OCI-LY1 (cell line): ENCODE measurements around the gene BTBD9.

Experiments
- EZH2 ChIP-seq: fragments of 200-600 bp; sonication (generic), shearing (Covaris generic); IDR thresholded peaks from 2 replicates; pipeline ENCODE4 v1.8.0; 2017; ENCODE audit warnings: borderline replicate concordance, mixed run types, mild to moderate bottlenecking, antibody characterized with exemption, low read length, moderate library complexity, mixed read lengths
- TF ChIP-seq, protein P1 (sequence below): fragments of 200-600 bp; sonication (generic), shearing (Covaris generic); IDR thresholded peaks from 2 replicates; pipeline ENCODE4 v1.5.1; 2017; ENCODE audit warnings: mild to moderate bottlenecking, antibody characterized with exemption, low read length, moderate library complexity, mixed read lengths

DNA sequence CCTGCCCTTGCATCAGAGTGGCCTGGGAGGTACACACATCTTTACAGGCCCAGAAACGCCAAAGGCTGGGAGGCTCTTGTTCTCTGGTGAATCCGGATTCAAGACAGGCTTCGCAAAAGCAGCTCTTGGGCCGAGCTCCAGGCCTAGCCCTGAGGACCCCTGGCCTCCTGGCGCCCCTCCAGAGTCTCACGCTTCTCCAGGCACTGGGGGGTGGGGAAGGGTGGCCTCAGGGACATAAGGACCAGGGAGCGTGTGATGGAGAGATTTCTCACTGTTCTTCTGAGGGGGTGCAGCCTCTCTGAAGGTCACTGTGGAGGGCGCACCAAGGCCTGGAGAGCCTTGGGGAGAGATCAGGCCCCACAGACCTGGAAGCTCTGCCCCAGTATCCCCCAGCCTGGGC is 471.0 kb downstream of the BTBD9 start:
- TF ChIP-seq EZH2, result no peak
- TF ChIP-seq, protein P1, sequence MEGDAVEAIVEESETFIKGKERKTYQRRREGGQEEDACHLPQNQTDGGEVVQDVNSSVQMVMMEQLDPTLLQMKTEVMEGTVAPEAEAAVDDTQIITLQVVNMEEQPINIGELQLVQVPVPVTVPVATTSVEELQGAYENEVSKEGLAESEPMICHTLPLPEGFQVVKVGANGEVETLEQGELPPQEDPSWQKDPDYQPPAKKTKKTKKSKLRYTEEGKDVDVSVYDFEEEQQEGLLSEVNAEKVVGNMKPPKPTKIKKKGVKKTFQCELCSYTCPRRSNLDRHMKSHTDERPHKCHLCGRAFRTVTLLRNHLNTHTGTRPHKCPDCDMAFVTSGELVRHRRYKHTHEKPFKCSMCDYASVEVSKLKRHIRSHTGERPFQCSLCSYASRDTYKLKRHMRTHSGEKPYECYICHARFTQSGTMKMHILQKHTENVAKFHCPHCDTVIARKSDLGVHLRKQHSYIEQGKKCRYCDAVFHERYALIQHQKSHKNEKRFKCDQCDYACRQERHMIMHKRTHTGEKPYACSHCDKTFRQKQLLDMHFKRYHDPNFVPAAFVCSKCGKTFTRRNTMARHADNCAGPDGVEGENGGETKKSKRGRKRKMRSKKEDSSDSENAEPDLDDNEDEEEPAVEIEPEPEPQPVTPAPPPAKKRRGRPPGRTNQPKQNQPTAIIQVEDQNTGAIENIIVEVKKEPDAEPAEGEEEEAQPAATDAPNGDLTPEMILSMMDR, result no peak
